ENCODE measurements around the gene TBCB.

Gene TBCB

DNA sequence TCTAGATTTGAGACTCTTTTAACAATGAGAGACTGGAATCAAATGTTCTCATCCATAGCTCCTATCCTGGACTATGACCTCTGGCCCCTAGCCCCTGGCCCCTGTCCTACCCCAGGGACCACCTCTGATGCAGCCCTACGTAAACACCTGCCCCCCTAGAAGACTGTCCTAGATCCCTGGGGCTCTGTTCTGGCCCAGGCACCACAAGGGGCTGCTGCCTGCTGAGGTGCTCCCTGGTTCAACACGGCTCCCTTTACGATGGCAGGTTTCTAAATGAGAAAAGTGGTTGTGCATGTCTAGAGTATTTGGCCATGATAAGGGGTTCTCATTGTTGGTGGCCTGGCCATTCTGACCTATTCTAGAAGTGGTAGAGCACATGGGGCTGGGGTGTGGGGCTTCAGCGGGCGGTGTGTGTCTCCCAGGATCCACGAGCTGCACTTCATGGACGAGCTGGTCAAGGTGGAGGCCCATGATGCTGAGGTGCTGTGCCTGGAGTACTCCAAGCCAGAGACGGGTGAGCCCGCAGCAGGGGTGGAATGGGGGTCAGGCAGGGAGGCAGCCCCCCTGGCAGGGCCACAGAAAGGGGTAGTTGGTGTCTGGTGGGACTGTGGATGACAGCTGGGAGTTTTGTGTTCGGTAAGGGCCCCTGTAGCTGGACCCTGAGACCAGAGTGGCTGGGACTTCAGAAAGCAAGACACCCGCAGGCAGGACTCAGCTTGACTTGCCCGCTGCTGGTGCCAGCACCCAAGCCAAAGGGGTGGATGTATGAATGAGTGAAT lies 30.8 kb upstream of the TBCB start:
- no peaks in the 10 kb centered on the region for H3K4me1 ChIP-seq (ENCODE audit: control insufficient read depth in 2 of 2, insufficient read depth in 2 of 2, low read length in 2 of 2)
- no peak overlapping the region for H3K9ac ChIP-seq (ENCODE audit: low read depth in 1 of 2, low read length in 2 of 2)
- H3K27me3 ChIP-seq (ENCODE audit: control insufficient read depth in 2 of 2, insufficient read depth in 2 of 2, low read length in 2 of 2), result no peaks in the 10 kb centered on the region
- no peak overlapping the region for H3K27ac ChIP-seq (ENCODE audit: low read depth in 2 of 2, low read length in 2 of 2)
- no peaks in the 10 kb centered on the region for H3K9me3 ChIP-seq (ENCODE audit: control insufficient read depth in 2 of 2, low read length in 2 of 2)
- no peak overlapping the region for H3K4me3 ChIP-seq (ENCODE audit: low read length in 2 of 2)
- H3K36me3 ChIP-seq (ENCODE audit: control insufficient read depth in 2 of 2, insufficient read depth in 2 of 2, low read length in 2 of 2), result peaks cover 0 to 2% of the 10 kb centered on the region in 2 donors

- Histone ChIP-seq H3K27ac (ENCODE audit: low read depth in 2 of 2, low read length in 2 of 2) (no peak overlapping the region), H3K36me3 (ENCODE audit: control insufficient read depth in 2 of 2, insufficient read depth in 2 of 2, low read length in 2 of 2) (peaks cover 0 to 2% of the 10 kb centered on the region in 2 donors)
These were observed 28.9 kb upstream of the TBCB start for GRCh38 chr19:36086326-36086725.

DNA sequence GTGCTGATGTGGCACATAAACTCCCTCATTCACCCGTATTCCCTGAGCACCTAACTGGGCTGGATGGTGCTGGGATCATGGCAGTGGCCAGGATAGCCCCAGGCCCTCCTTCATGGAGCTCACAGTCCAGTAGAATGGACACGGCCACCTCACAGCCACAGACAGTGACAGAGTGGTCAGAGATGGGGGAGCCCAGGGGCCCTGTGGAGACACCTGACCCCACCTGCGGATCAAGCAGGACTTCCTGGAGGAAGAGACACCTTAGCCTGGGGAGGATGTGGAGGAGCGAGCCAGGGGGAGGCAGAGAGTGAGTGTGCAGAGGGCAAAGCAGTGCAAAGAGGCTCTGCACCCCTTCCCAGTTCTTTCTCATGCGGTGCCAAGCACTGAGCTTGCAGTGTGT lies 25.4 kb upstream of the TBCB start:
- Histone ChIP-seq H3K4me1 (ENCODE audit: control insufficient read depth in 2 of 2, insufficient read depth in 2 of 2, low read length in 2 of 2) (no peaks in the 10 kb centered on the region), H3K9ac (ENCODE audit: low read depth in 1 of 2, low read length in 2 of 2) (no peak overlapping the region), H3K9me3 (ENCODE audit: control insufficient read depth in 2 of 2, low read length in 2 of 2) (no peaks in the 10 kb centered on the region), H3K27ac (ENCODE audit: low read depth in 2 of 2, low read length in 2 of 2) (no peak overlapping the region), H3K27me3 (ENCODE audit: control insufficient read depth in 2 of 2, insufficient read depth in 2 of 2, low read length in 2 of 2) (no peaks in the 10 kb centered on the region), H3K36me3 (ENCODE audit: control insufficient read depth in 2 of 2, insufficient read depth in 2 of 2, low read length in 2 of 2) (no peaks in the 10 kb centered on the region), H3K4me3 (ENCODE audit: low read length in 2 of 2) (no peak overlapping the region)

More at GRCh38 chr19:36086326-36086725, 28.9 kb upstream of the TBCB start:
- no peaks in the 10 kb centered on the region for H3K4me1 ChIP-seq (ENCODE audit: control insufficient read depth in 2 of 2, insufficient read depth in 2 of 2, low read length in 2 of 2)
- no peaks in the 10 kb centered on the region for H3K9me3 ChIP-seq (ENCODE audit: control insufficient read depth in 2 of 2, low read length in 2 of 2)
- no peak overlapping the region for H3K4me3 ChIP-seq (ENCODE audit: low read length in 2 of 2)
- no peak overlapping the region for H3K9ac ChIP-seq (ENCODE audit: low read depth in 1 of 2, low read length in 2 of 2)
- H3K27me3 ChIP-seq (ENCODE audit: control insufficient read depth in 2 of 2, insufficient read depth in 2 of 2, low read length in 2 of 2), result no peaks in the 10 kb centered on the region

DNA sequence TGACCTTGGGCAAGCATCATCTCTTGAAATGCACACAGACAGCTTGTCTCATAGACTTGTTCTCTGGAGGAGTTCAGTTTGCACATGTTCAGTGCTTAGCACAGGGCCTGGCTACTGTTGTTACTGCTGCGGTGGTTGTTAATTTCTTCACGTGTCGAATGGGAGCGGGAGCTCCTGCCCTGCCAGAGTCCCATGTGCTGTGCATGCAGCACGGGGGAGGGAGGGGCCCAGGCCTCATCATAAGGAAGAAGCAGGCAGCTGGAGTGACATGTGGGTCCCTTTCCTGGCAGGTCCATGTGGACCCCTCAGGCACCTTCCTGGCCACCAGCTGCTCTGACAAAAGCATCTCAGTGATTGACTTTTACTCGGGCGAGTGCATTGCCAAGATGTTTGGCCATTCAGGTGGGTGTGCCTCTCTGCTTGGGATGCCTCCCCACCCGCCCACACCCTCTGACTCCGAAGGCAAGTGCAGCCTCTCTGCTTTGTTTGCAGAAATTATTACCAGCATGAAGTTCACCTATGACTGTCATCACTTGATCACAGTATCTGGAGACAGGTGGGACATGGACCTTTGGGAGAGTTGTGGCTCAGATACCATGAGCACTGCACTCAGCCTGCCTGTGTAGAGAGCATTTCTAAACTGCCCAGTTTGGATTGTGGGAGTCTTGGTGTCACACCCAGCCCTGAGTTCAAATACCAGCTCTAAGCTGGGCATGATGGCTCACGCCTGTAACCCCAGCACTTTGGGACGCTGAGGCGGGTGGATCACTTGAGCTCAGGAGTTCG lies 24.2 kb upstream of the TBCB start:
- no peaks in the 10 kb centered on the region for H3K9me3 ChIP-seq (ENCODE audit: control insufficient read depth in 2 of 2, low read length in 2 of 2)
- H3K9ac ChIP-seq (ENCODE audit: low read depth in 1 of 2, low read length in 2 of 2), result no peak overlapping the region
- H3K27me3 ChIP-seq (ENCODE audit: control insufficient read depth in 2 of 2, insufficient read depth in 2 of 2, low read length in 2 of 2), result no peaks in the 10 kb centered on the region
- no peaks in the 10 kb centered on the region for H3K36me3 ChIP-seq (ENCODE audit: control insufficient read depth in 2 of 2, insufficient read depth in 2 of 2, low read length in 2 of 2)
- no peak overlapping the region for H3K27ac ChIP-seq (ENCODE audit: low read depth in 2 of 2, low read length in 2 of 2)
- no peaks in the 10 kb centered on the region for H3K4me1 ChIP-seq (ENCODE audit: control insufficient read depth in 2 of 2, insufficient read depth in 2 of 2, low read length in 2 of 2)
- no peak overlapping the region for H3K4me3 ChIP-seq (ENCODE audit: low read length in 2 of 2)

GRCh38 chr19:36092566-36092965 lies 22.7 kb upstream of the TBCB start:
- no peak overlapping the region for H3K27ac ChIP-seq (ENCODE audit: low read depth in 2 of 2, low read length in 2 of 2)
- no peak overlapping the region for H3K9ac ChIP-seq (ENCODE audit: low read depth in 1 of 2, low read length in 2 of 2)
- no peaks in the 10 kb centered on the region for H3K27me3 ChIP-seq (ENCODE audit: control insufficient read depth in 2 of 2, insufficient read depth in 2 of 2, low read length in 2 of 2)
- H3K9me3 ChIP-seq (ENCODE audit: control insufficient read depth in 2 of 2, low read length in 2 of 2), result no peaks in the 10 kb centered on the region
- no peak overlapping the region for H3K4me3 ChIP-seq (ENCODE audit: low read length in 2 of 2)
- no peaks in the 10 kb centered on the region for H3K36me3 ChIP-seq (ENCODE audit: control insufficient read depth in 2 of 2, insufficient read depth in 2 of 2, low read length in 2 of 2)
- H3K4me1 ChIP-seq (ENCODE audit: control insufficient read depth in 2 of 2, insufficient read depth in 2 of 2, low read length in 2 of 2), result no peaks in the 10 kb centered on the region

GRCh38 chr19:36093146-36093662 lies 22.1 kb upstream of the TBCB start:
- Histone ChIP-seq H3K36me3 (ENCODE audit: control insufficient read depth in 2 of 2, insufficient read depth in 2 of 2, low read length in 2 of 2) (no peaks in the 10 kb centered on the region), H3K9me3 (ENCODE audit: control insufficient read depth in 2 of 2, low read length in 2 of 2) (no peaks in the 10 kb centered on the region), H3K9ac (ENCODE audit: low read depth in 1 of 2, low read length in 2 of 2) (no peak overlapping the region), H3K27me3 (ENCODE audit: control insufficient read depth in 2 of 2, insufficient read depth in 2 of 2, low read length in 2 of 2) (no peaks in the 10 kb centered on the region), H3K27ac (ENCODE audit: low read depth in 2 of 2, low read length in 2 of 2) (no peak overlapping the region), H3K4me3 (ENCODE audit: low read length in 2 of 2) (no peak overlapping the region), H3K4me1 (ENCODE audit: control insufficient read depth in 2 of 2, insufficient read depth in 2 of 2, low read length in 2 of 2) (no peaks in the 10 kb centered on the region)

DNA sequence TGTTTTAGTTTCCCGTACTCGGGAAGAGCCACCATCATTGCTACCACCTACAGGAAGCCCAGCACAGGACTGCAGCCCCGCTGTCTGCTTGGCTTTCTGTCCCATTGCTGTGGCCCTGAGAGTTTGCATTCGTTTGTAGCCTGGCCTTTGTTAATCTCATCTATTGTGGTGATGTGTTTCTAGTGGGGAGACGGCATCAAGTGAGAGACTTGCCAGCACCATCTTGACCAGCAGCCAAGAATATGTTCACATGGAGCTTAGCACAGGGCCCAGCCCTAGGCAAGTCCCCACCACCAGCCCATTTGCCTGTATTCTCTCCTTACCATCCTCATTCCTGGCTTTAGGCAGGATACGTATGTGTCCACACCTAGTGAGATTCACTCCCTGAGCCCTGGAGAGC lies 21.6 kb upstream of the TBCB start:
- H3K4me1 ChIP-seq (ENCODE audit: control insufficient read depth in 2 of 2, insufficient read depth in 2 of 2, low read length in 2 of 2), result no peaks in the 10 kb centered on the region
- H3K9ac ChIP-seq (ENCODE audit: low read depth in 1 of 2, low read length in 2 of 2), result no peak overlapping the region
- no peak overlapping the region for H3K4me3 ChIP-seq (ENCODE audit: low read length in 2 of 2)
- H3K27ac ChIP-seq (ENCODE audit: low read depth in 2 of 2, low read length in 2 of 2), result no peak overlapping the region
- no peaks in the 10 kb centered on the region for H3K27me3 ChIP-seq (ENCODE audit: control insufficient read depth in 2 of 2, insufficient read depth in 2 of 2, low read length in 2 of 2)
- no peaks in the 10 kb centered on the region for H3K36me3 ChIP-seq (ENCODE audit: control insufficient read depth in 2 of 2, insufficient read depth in 2 of 2, low read length in 2 of 2)
- no peaks in the 10 kb centered on the region for H3K9me3 ChIP-seq (ENCODE audit: control insufficient read depth in 2 of 2, low read length in 2 of 2)

DNA sequence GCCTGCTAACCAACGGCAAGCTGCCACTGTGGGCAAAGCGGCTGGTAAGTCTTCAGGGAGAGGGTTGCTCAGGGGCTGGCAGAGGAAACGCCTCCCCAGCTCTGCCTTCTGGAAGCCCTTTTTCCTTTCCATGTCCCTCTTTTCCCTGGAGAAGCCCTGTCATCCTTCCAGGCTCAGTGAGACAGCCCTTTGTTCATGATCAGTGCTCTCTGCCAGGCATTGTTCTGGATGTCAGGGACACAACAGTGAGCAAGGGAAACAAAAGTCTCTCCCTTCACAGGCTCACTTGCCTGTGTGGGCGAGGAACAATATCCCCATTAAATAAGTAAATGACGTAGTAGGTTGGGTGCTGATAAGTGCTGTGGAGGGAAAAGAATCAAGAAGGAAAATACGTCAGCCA lies 18.2 kb upstream of the TBCB start:
- Histone ChIP-seq H3K27ac (ENCODE audit: low read depth in 2 of 2, low read length in 2 of 2) (no peak overlapping the region), H3K4me1 (ENCODE audit: control insufficient read depth in 2 of 2, insufficient read depth in 2 of 2, low read length in 2 of 2) (no peaks in the 10 kb centered on the region), H3K36me3 (ENCODE audit: control insufficient read depth in 2 of 2, insufficient read depth in 2 of 2, low read length in 2 of 2) (no peaks in the 10 kb centered on the region), H3K9ac (ENCODE audit: low read depth in 1 of 2, low read length in 2 of 2) (no peak overlapping the region), H3K4me3 (ENCODE audit: low read length in 2 of 2) (no peak overlapping the region), H3K27me3 (ENCODE audit: control insufficient read depth in 2 of 2, insufficient read depth in 2 of 2, low read length in 2 of 2) (no peaks in the 10 kb centered on the region), H3K9me3 (ENCODE audit: control insufficient read depth in 2 of 2, low read length in 2 of 2) (no peaks in the 10 kb centered on the region)

- Histone ChIP-seq H3K4me1 (ENCODE audit: control insufficient read depth in 2 of 2, insufficient read depth in 2 of 2, low read length in 2 of 2) (no peaks in the 10 kb centered on the region), H3K4me3 (ENCODE audit: low read length in 2 of 2) (no peak overlapping the region), H3K9ac (ENCODE audit: low read depth in 1 of 2, low read length in 2 of 2) (no peak overlapping the region), H3K9me3 (ENCODE audit: control insufficient read depth in 2 of 2, low read length in 2 of 2) (no peaks in the 10 kb centered on the region), H3K36me3 (ENCODE audit: control insufficient read depth in 2 of 2, insufficient read depth in 2 of 2, low read length in 2 of 2) (no peaks in the 10 kb centered on the region), H3K27me3 (ENCODE audit: control insufficient read depth in 2 of 2, insufficient read depth in 2 of 2, low read length in 2 of 2) (no peaks in the 10 kb centered on the region), H3K27ac (ENCODE audit: low read depth in 2 of 2, low read length in 2 of 2) (no peak overlapping the region)
These were observed 16.0 kb upstream of the TBCB start for GRCh38 chr19:36099166-36099785.

DNA sequence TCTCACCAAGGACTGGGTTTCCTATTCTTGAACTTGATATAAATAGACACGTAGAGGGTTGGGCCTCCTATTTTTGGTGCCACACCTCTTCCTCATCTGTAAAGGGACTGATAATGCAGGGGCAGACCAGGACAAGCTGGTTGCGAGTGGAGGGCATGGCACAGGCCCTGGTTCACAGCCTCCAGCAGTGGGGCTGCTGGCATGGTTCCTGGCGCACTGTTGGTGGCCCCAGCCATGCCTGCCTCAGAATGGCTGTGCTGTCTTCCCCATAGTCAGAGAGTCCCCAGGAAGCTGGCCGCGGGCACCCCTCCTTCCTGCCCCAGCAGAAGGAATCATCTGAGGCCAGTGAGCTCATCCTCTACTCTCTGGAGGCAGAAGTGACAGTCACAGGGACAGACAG lies 14.8 kb upstream of the TBCB start:
- Histone ChIP-seq H3K4me3 (ENCODE audit: low read length in 2 of 2) (no peak overlapping the region), H3K9ac (ENCODE audit: low read depth in 1 of 2, low read length in 2 of 2) (no peak overlapping the region), H3K4me1 (ENCODE audit: control insufficient read depth in 2 of 2, insufficient read depth in 2 of 2, low read length in 2 of 2) (no peaks in the 10 kb centered on the region), H3K27me3 (ENCODE audit: control insufficient read depth in 2 of 2, insufficient read depth in 2 of 2, low read length in 2 of 2) (no peaks in the 10 kb centered on the region), H3K36me3 (ENCODE audit: control insufficient read depth in 2 of 2, insufficient read depth in 2 of 2, low read length in 2 of 2) (no peaks in the 10 kb centered on the region), H3K27ac (ENCODE audit: low read depth in 2 of 2, low read length in 2 of 2) (no peak overlapping the region), H3K9me3 (ENCODE audit: control insufficient read depth in 2 of 2, low read length in 2 of 2) (no peaks in the 10 kb centered on the region)

Measured in mucosa of rectum (tissue), 2 donors.